ENCODE measurements around the gene METTL8.

- TF ChIP-seq SUZ12 (IDR thresholded peaks at IDR 0.05; ENCODE audit: extremely low read depth, insufficient read depth, insufficient read length): no peak
- no peak for TF ChIP-seq YY1 (IDR thresholded peaks at IDR 0.05; ENCODE audit: insufficient read depth, insufficient read length)
- TF ChIP-seq ZNF274 (IDR thresholded peaks at IDR 0.05; ENCODE audit: low read depth, low read length): no peak
These were observed 99.6 kb downstream of the METTL8 start for GRCh38 chr2:171334171-171334570.

All from NT2/D1 (cell line).